HCT116 (cell line): ENCODE measurements around the gene CTIF.

Source experiments
- CBX3 ChIP-seq: IDR thresholded peaks from 2 replicates; pipeline ENCODE4 v1.6.1; 2012; ENCODE audit warnings: low read depth
- JUND ChIP-seq: IDR thresholded peaks from 2 replicates; pipeline ENCODE4 v1.6.1; 2012
- POLR2A ChIP-seq: IDR thresholded peaks from 2 replicates; pipeline ENCODE4 v1.7.0; 2011; ENCODE audit warnings: borderline replicate concordance; ENCODE audit not compliant: insufficient read depth, insufficient read length; ENCODE audit errors: extremely low read depth
- RAD21 ChIP-seq: IDR thresholded peaks from 2 replicates; pipeline ENCODE4 v1.6.1; 2012; ENCODE audit warnings: low read depth, mild to moderate bottlenecking
- TCF7L2 ChIP-seq: IDR thresholded peaks from 2 replicates; pipeline ENCODE4 v1.7.0; 2011; ENCODE audit warnings: borderline replicate concordance, inconsistent platforms; ENCODE audit not compliant: insufficient read depth, insufficient read length; ENCODE audit errors: extremely low read depth
- TF ChIP-seq, protein P1 (sequence below): IDR thresholded peaks from 2 replicates; pipeline ENCODE4 v1.6.1; 2012
- TF ChIP-seq, protein P2 (sequence below), 3 experiments: fragments of 200-600 bp in 1 of 3; sonication (generic) in 1 of 3; IDR thresholded peaks in 2 of 3; conservative IDR thresholded peaks in 1 of 3; 2 replicates each; pipeline ENCODE4 v1.5.1; 2012 to 2017; ENCODE audit warnings: low read depth in 2 of 3, low read length in 2 of 3, antibody characterized with exemption in 1 of 3, borderline replicate concordance in 1 of 3, control low read depth in 1 of 3, mild to moderate bottlenecking in 1 of 3, mixed read lengths in 1 of 3, mixed run types in 1 of 3, moderate library complexity in 1 of 3; ENCODE audit not compliant: insufficient read depth in 1 of 3
- TF ChIP-seq, protein P3 (sequence below): IDR thresholded peaks from 2 replicates; pipeline ENCODE4 v1.6.1; 2011; ENCODE audit warnings: mild to moderate bottlenecking, low read length, moderate library complexity; ENCODE audit not compliant: insufficient replicate concordance; ENCODE audit errors: extremely low read depth

DNA sequence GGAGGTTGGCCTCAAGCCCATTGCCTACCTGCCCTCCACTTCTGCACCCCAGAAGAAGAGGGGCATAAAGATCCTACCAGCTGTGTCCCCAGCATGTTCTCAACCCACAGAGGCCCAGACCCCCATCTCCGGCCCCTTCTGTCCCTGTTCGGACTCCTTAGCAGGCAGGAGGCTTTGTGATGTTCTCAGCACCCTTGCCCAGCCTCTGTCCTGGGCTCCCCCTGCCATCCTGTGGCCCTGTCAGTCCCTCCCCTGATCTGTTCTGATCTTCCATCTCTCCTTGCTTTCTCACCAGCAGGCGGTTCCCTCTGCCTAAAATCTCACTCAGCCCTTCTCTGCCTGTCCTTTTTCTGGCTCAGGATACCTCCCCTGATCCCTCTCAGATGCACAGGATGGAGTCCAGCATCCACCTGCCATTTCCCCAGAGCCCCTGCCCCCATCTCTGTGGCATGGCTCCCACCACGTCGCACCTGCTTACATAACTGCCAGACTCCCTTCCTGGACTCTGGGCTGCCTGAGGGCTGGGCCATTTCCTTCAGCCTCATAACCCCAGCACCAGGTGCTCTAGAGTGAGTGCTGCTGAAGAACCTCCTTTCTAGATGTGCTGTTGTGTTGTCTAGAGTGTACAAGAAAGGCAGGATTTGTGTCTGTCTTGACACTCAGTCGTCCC is 134.0 kb downstream of the CTIF start:
- TF ChIP-seq, protein P1, sequence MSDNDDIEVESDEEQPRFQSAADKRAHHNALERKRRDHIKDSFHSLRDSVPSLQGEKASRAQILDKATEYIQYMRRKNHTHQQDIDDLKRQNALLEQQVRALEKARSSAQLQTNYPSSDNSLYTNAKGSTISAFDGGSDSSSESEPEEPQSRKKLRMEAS: no peak
- TF ChIP-seq POLR2A (no peak), CBX3 (no peak), RAD21 (no peak), TCF7L2 (no peak), JUND (no peak)
- TF ChIP-seq, protein P2, sequence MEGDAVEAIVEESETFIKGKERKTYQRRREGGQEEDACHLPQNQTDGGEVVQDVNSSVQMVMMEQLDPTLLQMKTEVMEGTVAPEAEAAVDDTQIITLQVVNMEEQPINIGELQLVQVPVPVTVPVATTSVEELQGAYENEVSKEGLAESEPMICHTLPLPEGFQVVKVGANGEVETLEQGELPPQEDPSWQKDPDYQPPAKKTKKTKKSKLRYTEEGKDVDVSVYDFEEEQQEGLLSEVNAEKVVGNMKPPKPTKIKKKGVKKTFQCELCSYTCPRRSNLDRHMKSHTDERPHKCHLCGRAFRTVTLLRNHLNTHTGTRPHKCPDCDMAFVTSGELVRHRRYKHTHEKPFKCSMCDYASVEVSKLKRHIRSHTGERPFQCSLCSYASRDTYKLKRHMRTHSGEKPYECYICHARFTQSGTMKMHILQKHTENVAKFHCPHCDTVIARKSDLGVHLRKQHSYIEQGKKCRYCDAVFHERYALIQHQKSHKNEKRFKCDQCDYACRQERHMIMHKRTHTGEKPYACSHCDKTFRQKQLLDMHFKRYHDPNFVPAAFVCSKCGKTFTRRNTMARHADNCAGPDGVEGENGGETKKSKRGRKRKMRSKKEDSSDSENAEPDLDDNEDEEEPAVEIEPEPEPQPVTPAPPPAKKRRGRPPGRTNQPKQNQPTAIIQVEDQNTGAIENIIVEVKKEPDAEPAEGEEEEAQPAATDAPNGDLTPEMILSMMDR (IDR thresholded peaks at IDR 0.05 in 2 of 3, conservative IDR thresholded peaks at IDR 0.05 in 1 of 3; ENCODE audit: borderline replicate concordance in 1 of 3, insufficient read depth in 1 of 3, low read depth in 2 of 3, low read length in 2 of 3): no peak
- TF ChIP-seq, protein P3, sequence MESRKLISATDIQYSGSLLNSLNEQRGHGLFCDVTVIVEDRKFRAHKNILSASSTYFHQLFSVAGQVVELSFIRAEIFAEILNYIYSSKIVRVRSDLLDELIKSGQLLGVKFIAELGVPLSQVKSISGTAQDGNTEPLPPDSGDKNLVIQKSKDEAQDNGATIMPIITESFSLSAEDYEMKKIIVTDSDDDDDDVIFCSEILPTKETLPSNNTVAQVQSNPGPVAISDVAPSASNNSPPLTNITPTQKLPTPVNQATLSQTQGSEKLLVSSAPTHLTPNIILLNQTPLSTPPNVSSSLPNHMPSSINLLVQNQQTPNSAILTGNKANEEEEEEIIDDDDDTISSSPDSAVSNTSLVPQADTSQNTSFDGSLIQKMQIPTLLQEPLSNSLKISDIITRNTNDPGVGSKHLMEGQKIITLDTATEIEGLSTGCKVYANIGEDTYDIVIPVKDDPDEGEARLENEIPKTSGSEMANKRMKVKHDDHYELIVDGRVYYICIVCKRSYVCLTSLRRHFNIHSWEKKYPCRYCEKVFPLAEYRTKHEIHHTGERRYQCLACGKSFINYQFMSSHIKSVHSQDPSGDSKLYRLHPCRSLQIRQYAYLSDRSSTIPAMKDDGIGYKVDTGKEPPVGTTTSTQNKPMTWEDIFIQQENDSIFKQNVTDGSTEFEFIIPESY: no peak
